HG02623 (cell line): Measurements from ENCODE around the gene ZMYM2.

Experiments
- ATAC-seq: cut with Tn5 transposase; IDR thresholded peaks from one replicate; pipeline ENCODE4 v1.9.1; 2021; ENCODE audit warnings: moderate library complexity; ENCODE audit not compliant: unreplicated experiment

Gene ZMYM2

GRCh38 chr13:20044086-20044485 is 85.6 kb downstream of the ZMYM2 start:
- ATAC-seq = no peak

GRCh38 chr13:20045950-20046548 is 87.5 kb downstream of the ZMYM2 start:
- no peak for ATAC-seq

- ATAC-seq = no peak
Measured at GRCh38 chr13:20049558-20050473, 91.3 kb downstream of the ZMYM2 start.

GRCh38 chr13:20051366-20051765 is 92.8 kb downstream of the ZMYM2 start:
- no peak for ATAC-seq

- no peak for ATAC-seq
Measured at GRCh38 chr13:20053016-20053415, 94.5 kb downstream of the ZMYM2 start.

GRCh38 chr13:20053891-20054290 is 95.4 kb downstream of the ZMYM2 start:
- ATAC-seq = no peak

- ATAC-seq = no peak
Measured at GRCh38 chr13:20054586-20054985, 96.1 kb downstream of the ZMYM2 start.

- no peak for ATAC-seq
Measured at GRCh38 chr13:20057214-20057613, 98.7 kb downstream of the ZMYM2 start.

GRCh38 chr13:20057963-20058362 is 99.4 kb downstream of the ZMYM2 start:
- no peak for ATAC-seq

GRCh38 chr13:20058476-20058875 is 99.9 kb downstream of the ZMYM2 start:
- no peak for ATAC-seq

- no peak for ATAC-seq
Measured at GRCh38 chr13:20064128-20064527, 105.6 kb downstream of the ZMYM2 start.

- no peak for ATAC-seq
Measured at GRCh38 chr13:20065516-20065915, 107.0 kb downstream of the ZMYM2 start.

- ATAC-seq = no peak
Measured at GRCh38 chr13:20069956-20070355, 111.4 kb downstream of the ZMYM2 start.

GRCh38 chr13:20073775-20074174 is 115.2 kb downstream of the ZMYM2 start:
- peak; percentile 58 for ATAC-seq

- ATAC-seq = no peak
Measured at GRCh38 chr13:20074966-20075365, 116.4 kb downstream of the ZMYM2 start.

- ATAC-seq = no peak
Measured at GRCh38 chr13:20077086-20077485, 118.6 kb downstream of the ZMYM2 start.

- no peak for ATAC-seq
Measured at GRCh38 chr13:20080377-20081164, 122.0 kb downstream of the ZMYM2 start.

GRCh38 chr13:20090349-20090748 is 131.8 kb downstream of the ZMYM2 start:
- no peak for ATAC-seq

GRCh38 chr13:20093951-20094350 is 135.4 kb downstream of the ZMYM2 start:
- no peak for ATAC-seq

GRCh38 chr13:20099319-20099718 is 140.8 kb downstream of the ZMYM2 start:
- no peak for ATAC-seq

- ATAC-seq = no peak
Measured at GRCh38 chr13:20101467-20102316, 143.2 kb downstream of the ZMYM2 start.
